PFSK-1 (cell line): Measurements from ENCODE around the gene ATP8A1.

Experiments used
- FOXP2 ChIP-seq: optimal IDR thresholded peaks from 2 replicates; pipeline ENCODE3; 2011; ENCODE audit warnings: borderline replicate concordance, control low read depth, inconsistent platforms; ENCODE audit not compliant: insufficient read depth; ENCODE audit errors: extremely low read length, extremely low read depth
- POLR2AphosphoS5 ChIP-seq: IDR thresholded peaks from 2 replicates; pipeline ENCODE4 v1.6.1; 2012; ENCODE audit warnings: low read depth, mild to moderate bottlenecking, control low read depth, low read length, moderate library complexity
- SIN3A ChIP-seq: IDR thresholded peaks from 2 replicates; pipeline ENCODE4 v1.6.1; 2012; ENCODE audit warnings: mild to moderate bottlenecking, low read length, moderate library complexity, borderline replicate concordance; ENCODE audit not compliant: insufficient read depth
- TAF1 ChIP-seq: IDR thresholded peaks from 2 replicates; pipeline ENCODE4 v1.6.1; 2012; ENCODE audit warnings: low read length, control low read depth, borderline replicate concordance; ENCODE audit not compliant: insufficient read depth
- TF ChIP-seq, protein P1 (sequence below), 2 experiments: IDR thresholded peaks; 2 replicates each; pipeline versions ENCODE4 v1.6.1 to v1.8.0; 2011 to 2012; ENCODE audit warnings: low read depth in 2 of 2, low read length in 2 of 2, control low read depth in 1 of 2, inconsistent platforms in 1 of 2, mild to moderate bottlenecking in 1 of 2, moderate library complexity in 1 of 2; ENCODE audit not compliant: insufficient read depth in 1 of 2

The ATP8A1 gene

GRCh38 chr4:42420140-42420539, 236.8 kb downstream of the ATP8A1 start:
- TF ChIP-seq SIN3A = no peak
- TF ChIP-seq, protein P1, sequence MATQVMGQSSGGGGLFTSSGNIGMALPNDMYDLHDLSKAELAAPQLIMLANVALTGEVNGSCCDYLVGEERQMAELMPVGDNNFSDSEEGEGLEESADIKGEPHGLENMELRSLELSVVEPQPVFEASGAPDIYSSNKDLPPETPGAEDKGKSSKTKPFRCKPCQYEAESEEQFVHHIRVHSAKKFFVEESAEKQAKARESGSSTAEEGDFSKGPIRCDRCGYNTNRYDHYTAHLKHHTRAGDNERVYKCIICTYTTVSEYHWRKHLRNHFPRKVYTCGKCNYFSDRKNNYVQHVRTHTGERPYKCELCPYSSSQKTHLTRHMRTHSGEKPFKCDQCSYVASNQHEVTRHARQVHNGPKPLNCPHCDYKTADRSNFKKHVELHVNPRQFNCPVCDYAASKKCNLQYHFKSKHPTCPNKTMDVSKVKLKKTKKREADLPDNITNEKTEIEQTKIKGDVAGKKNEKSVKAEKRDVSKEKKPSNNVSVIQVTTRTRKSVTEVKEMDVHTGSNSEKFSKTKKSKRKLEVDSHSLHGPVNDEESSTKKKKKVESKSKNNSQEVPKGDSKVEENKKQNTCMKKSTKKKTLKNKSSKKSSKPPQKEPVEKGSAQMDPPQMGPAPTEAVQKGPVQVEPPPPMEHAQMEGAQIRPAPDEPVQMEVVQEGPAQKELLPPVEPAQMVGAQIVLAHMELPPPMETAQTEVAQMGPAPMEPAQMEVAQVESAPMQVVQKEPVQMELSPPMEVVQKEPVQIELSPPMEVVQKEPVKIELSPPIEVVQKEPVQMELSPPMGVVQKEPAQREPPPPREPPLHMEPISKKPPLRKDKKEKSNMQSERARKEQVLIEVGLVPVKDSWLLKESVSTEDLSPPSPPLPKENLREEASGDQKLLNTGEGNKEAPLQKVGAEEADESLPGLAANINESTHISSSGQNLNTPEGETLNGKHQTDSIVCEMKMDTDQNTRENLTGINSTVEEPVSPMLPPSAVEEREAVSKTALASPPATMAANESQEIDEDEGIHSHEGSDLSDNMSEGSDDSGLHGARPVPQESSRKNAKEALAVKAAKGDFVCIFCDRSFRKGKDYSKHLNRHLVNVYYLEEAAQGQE (IDR thresholded peaks at IDR 0.05; ENCODE audit: insufficient read depth in 1 of 2, low read depth in 2 of 2, low read length in 2 of 2) = no peak
- no peak for TF ChIP-seq TAF1
- no peak for TF ChIP-seq POLR2AphosphoS5
- TF ChIP-seq FOXP2 = no peak

DNA sequence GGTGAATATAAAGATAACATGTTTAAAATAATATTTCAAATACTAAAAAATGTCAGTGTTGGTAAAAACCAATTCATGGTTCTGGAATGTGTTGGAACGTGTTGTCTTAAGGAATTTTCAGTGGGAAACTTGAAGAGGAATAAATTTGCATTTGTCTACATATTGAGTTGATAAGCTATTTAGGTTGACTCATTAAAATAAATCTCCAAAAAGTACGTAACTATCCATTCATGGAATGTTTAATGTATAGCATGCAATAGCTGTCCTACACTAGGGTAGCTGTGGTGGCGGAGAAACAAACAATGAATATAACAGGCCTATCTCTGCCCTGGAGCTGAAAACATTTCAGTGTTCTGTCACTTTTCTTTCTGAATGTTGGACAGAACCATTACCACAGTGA, 239.4 kb downstream of the ATP8A1 start:
- TF ChIP-seq FOXP2 = no peak
- TF ChIP-seq POLR2AphosphoS5 = no peak
- no peak for TF ChIP-seq TAF1
- no peak for TF ChIP-seq SIN3A
- TF ChIP-seq, protein P1 (IDR thresholded peaks at IDR 0.05; ENCODE audit: insufficient read depth in 1 of 2, low read depth in 2 of 2, low read length in 2 of 2) = no peak

DNA sequence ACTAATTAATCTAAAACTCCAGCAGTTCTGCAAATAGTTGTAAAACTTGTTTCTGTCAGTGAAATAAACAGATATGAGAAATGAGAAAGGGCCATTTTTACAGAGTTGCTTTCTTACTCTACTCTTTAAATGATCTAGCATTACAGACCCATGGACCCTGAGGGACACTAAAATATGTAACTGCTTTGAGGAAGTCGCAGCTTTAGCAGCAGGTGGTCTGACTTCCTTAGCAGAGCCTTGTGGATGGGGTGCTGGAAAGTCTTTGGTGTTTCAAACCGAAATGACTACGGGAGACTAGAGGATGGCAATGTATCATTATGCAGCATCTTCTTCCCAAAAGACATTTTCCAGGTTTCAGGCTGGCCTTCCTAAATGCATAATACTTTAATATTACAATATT, 240.9 kb downstream of the ATP8A1 start:
- TF ChIP-seq TAF1 (no peak), FOXP2 (no peak), SIN3A (no peak), POLR2AphosphoS5 (no peak)
- TF ChIP-seq, protein P1 (IDR thresholded peaks at IDR 0.05; ENCODE audit: insufficient read depth in 1 of 2, low read depth in 2 of 2, low read length in 2 of 2) = no peak

- TF ChIP-seq POLR2AphosphoS5 (no peak), SIN3A (no peak), FOXP2 (no peak), TAF1 (no peak)
- TF ChIP-seq, protein P1 (IDR thresholded peaks at IDR 0.05; ENCODE audit: insufficient read depth in 1 of 2, low read depth in 2 of 2, low read length in 2 of 2) = no peak
These were observed 241.6 kb downstream of the ATP8A1 start for GRCh38 chr4:42415281-42415680.

DNA sequence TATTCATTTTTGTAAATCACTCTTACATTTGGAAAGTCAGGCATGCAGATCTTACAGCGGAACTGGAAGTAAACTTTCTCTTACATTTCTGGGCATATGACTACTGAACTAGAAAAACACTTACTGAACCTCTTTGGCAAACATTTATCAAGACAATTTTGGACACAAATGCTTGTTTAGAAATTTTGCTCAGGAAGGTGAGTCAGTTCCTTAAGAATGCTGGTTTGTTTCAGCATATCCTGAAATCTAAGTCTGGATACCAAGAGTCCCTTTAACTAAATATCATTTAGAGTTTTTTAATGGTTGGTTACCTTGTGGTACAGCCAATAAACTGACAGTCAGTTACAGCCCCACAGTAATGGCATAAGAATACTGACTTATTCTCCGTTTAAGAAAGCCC, 244.7 kb downstream of the ATP8A1 start:
- no peak for TF ChIP-seq TAF1
- TF ChIP-seq, protein P1 (IDR thresholded peaks at IDR 0.05; ENCODE audit: insufficient read depth in 1 of 2, low read depth in 2 of 2, low read length in 2 of 2) = no peak
- no peak for TF ChIP-seq SIN3A
- TF ChIP-seq FOXP2 = no peak
- no peak for TF ChIP-seq POLR2AphosphoS5
